ENCODE measurements around the gene ANTXR2. TPM values are rescaled to one million over a fixed set of nuclear protein-coding genes. Genes with fewer than 3 reads are reported as not detected.
A peak's percentile ranks its signal among the peaks of the same experiment; 100 is the strongest.

The ANTXR2 gene
- total RNA-seq, 2 donors from 2014 or later = 47.4 to 121 TPM

DNA sequence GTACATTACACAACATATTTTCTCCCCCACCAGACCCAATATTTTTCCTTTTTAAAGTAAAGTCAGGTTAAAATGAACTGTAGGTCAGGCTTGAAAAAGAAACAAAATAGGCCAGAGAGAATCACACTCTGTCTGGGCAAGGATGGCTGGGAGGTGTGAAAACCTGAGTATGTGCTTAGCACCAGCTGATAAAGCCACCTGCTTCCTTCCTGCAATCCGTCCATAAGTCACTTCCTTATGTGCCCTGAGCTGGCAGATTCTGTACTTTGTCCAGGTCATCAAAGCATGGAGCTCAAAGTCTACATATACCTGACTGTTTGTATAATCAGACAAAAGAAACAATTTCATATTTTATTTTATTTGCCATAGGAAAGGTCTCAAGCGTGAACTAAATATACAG lies 37.7 kb downstream of the ANTXR2 start:
- H3K9me3 ChIP-seq = no peaks in the 10 kb centered on the region
- H3K4me1 ChIP-seq = peaks cover 6% of the 10 kb centered on the region
- TF ChIP-seq, protein P1, sequence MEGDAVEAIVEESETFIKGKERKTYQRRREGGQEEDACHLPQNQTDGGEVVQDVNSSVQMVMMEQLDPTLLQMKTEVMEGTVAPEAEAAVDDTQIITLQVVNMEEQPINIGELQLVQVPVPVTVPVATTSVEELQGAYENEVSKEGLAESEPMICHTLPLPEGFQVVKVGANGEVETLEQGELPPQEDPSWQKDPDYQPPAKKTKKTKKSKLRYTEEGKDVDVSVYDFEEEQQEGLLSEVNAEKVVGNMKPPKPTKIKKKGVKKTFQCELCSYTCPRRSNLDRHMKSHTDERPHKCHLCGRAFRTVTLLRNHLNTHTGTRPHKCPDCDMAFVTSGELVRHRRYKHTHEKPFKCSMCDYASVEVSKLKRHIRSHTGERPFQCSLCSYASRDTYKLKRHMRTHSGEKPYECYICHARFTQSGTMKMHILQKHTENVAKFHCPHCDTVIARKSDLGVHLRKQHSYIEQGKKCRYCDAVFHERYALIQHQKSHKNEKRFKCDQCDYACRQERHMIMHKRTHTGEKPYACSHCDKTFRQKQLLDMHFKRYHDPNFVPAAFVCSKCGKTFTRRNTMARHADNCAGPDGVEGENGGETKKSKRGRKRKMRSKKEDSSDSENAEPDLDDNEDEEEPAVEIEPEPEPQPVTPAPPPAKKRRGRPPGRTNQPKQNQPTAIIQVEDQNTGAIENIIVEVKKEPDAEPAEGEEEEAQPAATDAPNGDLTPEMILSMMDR (IDR thresholded peaks at IDR 0.05) = no peak
- H3K36me3 ChIP-seq = no peaks in the 10 kb centered on the region
- DNase-seq = peak; percentile 78
- H3K27ac ChIP-seq = peak overlapping the region; percentile 55
- no peak overlapping the region for H3K4me3 ChIP-seq
- intact Hi-C loops (cut with DNase I) = no loop called here
- peak overlapping the region in 1 of 2 donors; percentile 26 for H3K9ac ChIP-seq (ENCODE audit: low read depth in 2 of 2, low read length in 2 of 2)
- no peaks in the 10 kb centered on the region for H3K27me3 ChIP-seq

DNA sequence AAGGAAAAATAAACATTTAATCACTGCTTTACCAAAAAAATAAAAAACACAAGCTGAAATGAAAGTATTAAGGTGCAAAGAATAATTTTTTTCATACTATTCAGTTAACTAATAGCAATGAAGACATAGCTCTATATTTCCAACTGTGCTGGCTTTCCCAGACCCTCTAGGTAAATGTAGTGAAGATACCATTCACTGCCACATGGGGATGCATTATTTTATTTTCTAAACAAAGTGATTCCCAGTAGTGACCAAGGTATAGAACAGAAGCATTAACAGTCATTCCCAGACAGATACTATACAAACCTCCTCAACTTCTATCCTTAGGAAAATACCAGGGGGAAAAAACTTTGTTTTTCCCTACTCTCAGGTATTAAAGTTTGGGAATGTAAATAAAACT lies 39.4 kb downstream of the ANTXR2 start:
- intact Hi-C loops (cut with DNase I) = no loop called here
- Histone ChIP-seq H3K9me3 (no peaks in the 10 kb centered on the region), H3K36me3 (no peaks in the 10 kb centered on the region), H3K27ac (no peak overlapping the region), H3K9ac (ENCODE audit: low read depth in 2 of 2, low read length in 2 of 2) (no peak overlapping the region), H3K4me3 (no peak overlapping the region), H3K4me1 (peaks cover 6% of the 10 kb centered on the region), H3K27me3 (no peaks in the 10 kb centered on the region)
- TF ChIP-seq, protein P1 (IDR thresholded peaks at IDR 0.05) = no peak
- no peak for DNase-seq

DNA sequence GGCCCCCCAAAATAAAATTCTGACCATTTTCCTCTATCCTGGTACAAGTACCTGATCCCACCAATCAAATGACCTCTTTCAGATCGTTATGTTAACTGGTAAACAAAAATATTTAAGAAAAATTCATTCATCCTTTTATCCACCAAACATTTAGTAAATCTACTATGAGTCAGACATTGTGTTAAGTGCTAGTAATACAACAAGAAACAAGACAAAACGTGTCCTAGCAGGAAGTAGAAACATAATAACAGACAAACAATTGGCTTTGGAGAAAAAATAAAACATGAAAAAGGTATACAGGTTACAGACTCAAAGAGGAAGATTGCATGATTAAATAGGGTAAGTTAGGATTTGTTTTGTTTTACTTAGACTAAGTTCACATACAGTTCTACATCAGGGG lies 43.7 kb downstream of the ANTXR2 start:
- Histone ChIP-seq H3K27me3 (no peaks in the 10 kb centered on the region), H3K4me3 (no peak overlapping the region), H3K9me3 (no peaks in the 10 kb centered on the region), H3K27ac (no peak overlapping the region), H3K36me3 (no peaks in the 10 kb centered on the region), H3K9ac (ENCODE audit: low read depth in 2 of 2, low read length in 2 of 2) (no peak overlapping the region), H3K4me1 (no peaks in the 10 kb centered on the region)
- intact Hi-C loops (cut with DNase I) = no loop called here
- DNase-seq = no peak
- TF ChIP-seq, protein P1 (IDR thresholded peaks at IDR 0.05) = no peak

DNA sequence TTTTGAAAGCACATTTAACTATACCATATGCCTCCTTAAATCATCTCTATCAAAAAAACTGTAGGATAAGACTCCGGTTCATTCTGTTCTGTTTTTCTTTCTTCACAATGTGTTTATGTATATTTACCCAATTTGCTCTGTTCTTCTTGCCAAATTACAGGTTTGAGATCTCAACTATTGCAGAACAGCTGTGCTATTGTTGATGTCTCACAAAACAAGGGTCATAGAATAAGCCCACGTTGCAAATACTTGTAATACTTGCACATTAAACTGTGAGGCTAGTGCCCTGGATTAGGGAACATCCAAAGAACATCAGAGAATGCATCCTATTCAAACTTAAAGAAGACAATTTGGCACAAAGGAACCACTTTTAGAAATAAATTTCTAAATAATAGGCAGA lies 45.4 kb downstream of the ANTXR2 start:
- H3K36me3 ChIP-seq = no peaks in the 10 kb centered on the region
- no peak overlapping the region for H3K27ac ChIP-seq
- no peak overlapping the region for H3K9ac ChIP-seq (ENCODE audit: low read depth in 2 of 2, low read length in 2 of 2)
- TF ChIP-seq, protein P1 (IDR thresholded peaks at IDR 0.05) = no peak
- H3K4me1 ChIP-seq = no peaks in the 10 kb centered on the region
- H3K4me3 ChIP-seq = no peak overlapping the region
- H3K27me3 ChIP-seq = no peaks in the 10 kb centered on the region
- intact Hi-C loops (cut with DNase I) = no loop called here
- no peak for DNase-seq
- no peaks in the 10 kb centered on the region for H3K9me3 ChIP-seq

DNA sequence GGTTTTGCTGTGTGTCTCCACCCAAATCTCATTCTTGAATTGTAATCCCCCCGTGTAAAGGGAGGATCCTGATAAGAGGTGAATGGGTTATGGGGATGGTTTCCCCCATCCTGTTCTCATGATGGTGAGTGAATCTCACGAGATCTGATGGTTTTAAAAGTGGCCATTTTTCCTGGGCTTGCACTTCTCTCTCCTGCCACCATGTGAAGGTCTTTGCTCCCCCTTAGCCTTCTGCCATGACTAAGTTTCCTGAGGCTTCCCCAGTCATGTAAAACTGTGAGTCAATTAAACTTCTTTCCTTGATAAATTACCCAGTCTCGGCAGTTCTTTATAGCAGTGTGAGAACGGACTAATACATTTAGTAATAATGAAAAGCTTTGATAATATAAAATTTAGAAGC lies 46.9 kb downstream of the ANTXR2 start:
- H3K36me3 ChIP-seq = no peaks in the 10 kb centered on the region

More for the DNA sequence above, 46.9 kb downstream of the ANTXR2 start:
- intact Hi-C loops (cut with DNase I) = no loop called here
- TF ChIP-seq, protein P1 (IDR thresholded peaks at IDR 0.05) = no peak
- Histone ChIP-seq H3K27ac (no peak overlapping the region), H3K4me3 (no peak overlapping the region), H3K27me3 (no peaks in the 10 kb centered on the region), H3K9me3 (no peaks in the 10 kb centered on the region), H3K9ac (ENCODE audit: low read depth in 2 of 2, low read length in 2 of 2) (no peak overlapping the region), H3K4me1 (no peaks in the 10 kb centered on the region)
- DNase-seq = no peak

Data from colonic mucosa (tissue), 4 donors.